GM23338 (cell line): Measurements from ENCODE around the gene KRTAP10-1. TPM values are rescaled to one million over a fixed set of nuclear protein-coding genes. Genes with fewer than 3 reads are reported as not detected.

Source experiments
- ATAC-seq: fragments of 200-7000 bp; cut with Tn5 transposase; 3 replicates; pipeline ENCODE4 v1.9.1; 2020
- DNase-seq: peaks from one replicate; pipeline ENCODE4 v3.0.0-alpha.2; 2015; ENCODE audit warnings: low spot score
- H2AFZ ChIP-seq: fragments of 200-600 bp; sonication (generic); 2 replicates; pipeline ENCODE4 v1.8.0; 2016; ENCODE audit warnings: antibody characterized with exemption, mild to moderate bottlenecking, moderate library complexity
- H3F3A ChIP-seq: fragments of 200-600 bp; sonication (generic); replicated peaks from 2 replicates; pipeline ENCODE4 v1.8.0; 2017; ENCODE audit warnings: antibody characterized with exemption, mixed run types, low read depth
- H3K27ac ChIP-seq: fragments of 200-600 bp; sonication (generic); 2 replicates; pipeline ENCODE4 v1.6.1; 2016; ENCODE audit warnings: low read depth
- H3K27me3 ChIP-seq: fragments of 200-600 bp; sonication (generic); 2 replicates; pipeline ENCODE4 v1.8.0; 2016; ENCODE audit warnings: mild to moderate bottlenecking, mixed run types, moderate library complexity; ENCODE audit not compliant: insufficient read depth
- H3K36me3 ChIP-seq: fragments of 200-600 bp; sonication (generic); 2 replicates; pipeline ENCODE4 v1.8.0; 2016; ENCODE audit warnings: mild to moderate bottlenecking; ENCODE audit not compliant: insufficient read depth
- H3K4me1 ChIP-seq: fragments of 200-600 bp; sonication (generic); 2 replicates; pipeline ENCODE4 v1.8.0; 2016; ENCODE audit warnings: mild to moderate bottlenecking, moderate library complexity; ENCODE audit not compliant: insufficient read depth
- H3K4me2 ChIP-seq: fragments of 200-600 bp; sonication (generic); 2 replicates; pipeline ENCODE4 v1.7.1; 2017; ENCODE audit warnings: mixed run types
- H3K4me3 ChIP-seq: fragments of 200-600 bp; sonication (generic); 2 replicates; pipeline ENCODE4 v1.6.1; 2016; ENCODE audit warnings: mixed run types
- H3K79me2 ChIP-seq: fragments of 200-600 bp; sonication (generic); replicated peaks from 2 replicates; pipeline ENCODE4 v1.8.0; 2017; ENCODE audit warnings: mild to moderate bottlenecking; ENCODE audit not compliant: insufficient read depth
- H3K9me2 ChIP-seq: fragments of 200-600 bp; sonication (generic); 2 replicates; pipeline ENCODE4 v1.8.0; 2017; ENCODE audit not compliant: insufficient read depth
- H4K20me1 ChIP-seq: fragments of 200-600 bp; sonication (generic); replicated peaks from 2 replicates; pipeline ENCODE4 v1.8.0; 2017; ENCODE audit warnings: mild to moderate bottlenecking; ENCODE audit not compliant: insufficient read depth
- H3K27ac Mint-ChIP-seq: 2 replicates; pipeline ENCODE4 v1.8.0; 2020; ENCODE audit warnings: inconsistent platforms, mild to moderate bottlenecking, moderate library complexity, mixed read lengths
- H3K27me3 Mint-ChIP-seq: 3 replicates; pipeline ENCODE4 v1.8.0; 2022; ENCODE audit warnings: low read depth, mild to moderate bottlenecking, moderate library complexity, mixed read lengths, inconsistent platforms; ENCODE audit not compliant: insufficient read depth, poor library complexity
- H3K36me3 Mint-ChIP-seq: 3 replicates; pipeline ENCODE4 v1.8.0; 2021; ENCODE audit warnings: low read depth, mild to moderate bottlenecking, inconsistent platforms, moderate library complexity, mixed read lengths
- H3K4me1 Mint-ChIP-seq: 3 replicates; pipeline ENCODE4 v1.8.0; 2020; ENCODE audit warnings: mild to moderate bottlenecking, inconsistent platforms, mixed read lengths
- H3K4me3 Mint-ChIP-seq: 3 replicates; pipeline ENCODE4 v1.8.0; 2021; ENCODE audit warnings: moderate library complexity, mild to moderate bottlenecking, inconsistent platforms, mixed read lengths
- H3K9me3 Mint-ChIP-seq: 3 replicates; pipeline ENCODE4 v1.8.0; 2020; ENCODE audit warnings: moderate library complexity, mild to moderate bottlenecking, inconsistent platforms, mixed read lengths
- CREB1 ChIP-seq: fragments of 250-450 bp; sonication (Bioruptor Pico); IDR thresholded peaks from 2 replicates; pipeline ENCODE4 v1.5.0; 2020; ENCODE audit warnings: low read depth, mild to moderate bottlenecking, moderate library complexity
- EZH2 ChIP-seq: fragments of 200-600 bp; sonication (generic); IDR thresholded peaks from one replicate; pipeline ENCODE4 v1.8.0; 2017; ENCODE audit warnings: antibody characterized with exemption, mild to moderate bottlenecking, low read depth; ENCODE audit not compliant: unreplicated experiment
- EZH2phosphoT487 ChIP-seq: fragments of 200-600 bp; sonication (generic); IDR thresholded peaks from one replicate; pipeline ENCODE4 v1.8.1; 2018; ENCODE audit warnings: antibody characterized with exemption; ENCODE audit not compliant: unreplicated experiment
- JUNB ChIP-seq: IDR thresholded peaks from one replicate; pipeline ENCODE4 v1.6.1; 2016; ENCODE audit warnings: antibody characterized with exemption; ENCODE audit not compliant: unreplicated experiment
- NANOG ChIP-seq: IDR thresholded peaks from 2 replicates; pipeline ENCODE4 v1.6.1; 2016; ENCODE audit warnings: antibody characterized with exemption, borderline replicate concordance
- STAT1 ChIP-seq: IDR thresholded peaks from one replicate; pipeline ENCODE4 v1.6.1; 2016; ENCODE audit warnings: antibody characterized with exemption; ENCODE audit not compliant: unreplicated experiment
- ZNF114 ChIP-seq: fragments of 250-450 bp; sonication (Bioruptor Pico); IDR thresholded peaks from 2 replicates; pipeline ENCODE4 v1.5.0; 2020; ENCODE audit warnings: mild to moderate bottlenecking, moderate library complexity
- ZNF331 ChIP-seq: fragments of 250-450 bp; sonication (Bioruptor Pico); IDR thresholded peaks from 2 replicates; pipeline ENCODE4 v1.5.0; 2020; ENCODE audit warnings: low read depth, mild to moderate bottlenecking, moderate library complexity
- polyA plus RNA-seq: library from polyadenylated mRNA; unstranded; fragments of >200 nt; fragmentation: Nextera tagmentation; extraction: Ambion mirVana; gene quantifications from 2 replicates; pipeline ENCODE4 v1.2.1, GENCODE V29; 2016
- total RNA-seq: library from RNA; depleted of rRNA; stranded (reverse); fragments of >200 nt; shearing (Covaris generic); gene quantifications from 2 replicates; pipeline ENCODE4 v1.2.3, GENCODE V29; 2014
- TF ChIP-seq, protein P1 (sequence below): IDR thresholded peaks from one replicate; pipeline ENCODE4 v1.6.1; 2018; ENCODE audit warnings: antibody characterized with exemption; ENCODE audit not compliant: unreplicated experiment
- TF ChIP-seq, protein P2 (sequence below), 2 experiments: fragments of 200-600 bp in 1 of 2; sonication (generic) in 1 of 2; conservative IDR thresholded peaks; 2 replicates each; pipeline versions ENCODE4 v1.5.1 to v1.6.1; 2016 to 2017; ENCODE audit warnings: antibody characterized with exemption in 2 of 2, low read depth in 2 of 2, mild to moderate bottlenecking in 2 of 2, moderate library complexity in 1 of 2
- TF ChIP-seq, protein P3 (sequence below): IDR thresholded peaks from 2 replicates; pipeline ENCODE4 v1.6.1; 2016; ENCODE audit warnings: antibody characterized with exemption

Gene KRTAP10-1
- total and polyA plus RNA-seq, 2 experiments from 2014 or later = not detected

DNA sequence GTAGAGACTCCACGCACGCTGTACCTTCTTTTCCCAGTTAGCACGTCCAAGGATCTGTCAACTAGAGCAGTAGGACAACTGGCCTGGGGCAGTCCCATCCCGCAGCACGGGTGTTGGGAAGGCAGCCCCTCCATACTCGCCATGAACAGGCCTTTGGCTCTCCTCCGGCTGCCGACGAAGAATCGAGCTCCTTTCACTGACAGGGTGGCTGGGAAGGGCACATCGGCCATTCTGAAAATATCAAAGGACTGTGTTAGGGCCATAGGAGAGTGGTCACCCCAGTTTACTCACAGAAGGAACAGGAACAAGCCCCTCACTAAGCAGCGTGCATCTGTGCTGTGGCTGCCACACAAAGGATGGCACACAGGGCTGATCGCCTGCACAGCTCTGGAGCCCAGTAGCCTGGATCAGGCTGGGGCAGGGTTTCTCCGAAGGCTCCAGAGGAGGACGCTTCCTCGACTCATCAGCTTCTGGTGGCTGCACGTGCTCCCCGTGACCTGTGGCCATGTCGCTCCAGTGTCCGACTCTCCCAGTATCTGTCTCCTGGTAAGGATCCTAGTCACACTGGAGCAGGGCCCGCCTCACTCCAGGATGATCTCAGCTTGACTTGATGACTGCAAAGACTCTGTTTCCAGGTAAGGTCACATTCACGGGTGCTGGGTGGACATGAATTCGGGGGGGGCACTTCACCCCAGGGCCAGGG, 8.9 kb downstream of the KRTAP10-1 start:
- DNase-seq (no peak), ATAC-seq (no peak)
- Mint-ChIP-seq H3K27me3 (peaks cover 6% of the 10 kb centered on the region), H3K4me3 (no peak overlapping the region), H3K36me3 (no peaks in the 10 kb centered on the region), H3K27ac (no peak overlapping the region), H3K4me1 (peaks cover 3% of the 10 kb centered on the region; the same call in 2 of the 3 replicates), H3K9me3 (peaks cover 4% of the 10 kb centered on the region; the same call in 1 of the 3 replicates)
- H2AFZ ChIP-seq = no peak overlapping the region
- no peaks in the 10 kb centered on the region for H3K4me1 ChIP-seq
- no peaks in the 10 kb centered on the region for H3F3A ChIP-seq
- H3K27me3 ChIP-seq = no peaks in the 10 kb centered on the region
- no peaks in the 10 kb centered on the region for H3K79me2 ChIP-seq
- H3K4me2 ChIP-seq = no peak overlapping the region
- TF ChIP-seq ZNF114 (CRISPR knock-in tag) (no peak), STAT1 (no peak), JUNB (no peak), ZNF331 (CRISPR knock-in tag) (no peak), EZH2 (no peak), NANOG (no peak), EZH2phosphoT487 (no peak), CREB1 (no peak)
- TF ChIP-seq, protein P1, sequence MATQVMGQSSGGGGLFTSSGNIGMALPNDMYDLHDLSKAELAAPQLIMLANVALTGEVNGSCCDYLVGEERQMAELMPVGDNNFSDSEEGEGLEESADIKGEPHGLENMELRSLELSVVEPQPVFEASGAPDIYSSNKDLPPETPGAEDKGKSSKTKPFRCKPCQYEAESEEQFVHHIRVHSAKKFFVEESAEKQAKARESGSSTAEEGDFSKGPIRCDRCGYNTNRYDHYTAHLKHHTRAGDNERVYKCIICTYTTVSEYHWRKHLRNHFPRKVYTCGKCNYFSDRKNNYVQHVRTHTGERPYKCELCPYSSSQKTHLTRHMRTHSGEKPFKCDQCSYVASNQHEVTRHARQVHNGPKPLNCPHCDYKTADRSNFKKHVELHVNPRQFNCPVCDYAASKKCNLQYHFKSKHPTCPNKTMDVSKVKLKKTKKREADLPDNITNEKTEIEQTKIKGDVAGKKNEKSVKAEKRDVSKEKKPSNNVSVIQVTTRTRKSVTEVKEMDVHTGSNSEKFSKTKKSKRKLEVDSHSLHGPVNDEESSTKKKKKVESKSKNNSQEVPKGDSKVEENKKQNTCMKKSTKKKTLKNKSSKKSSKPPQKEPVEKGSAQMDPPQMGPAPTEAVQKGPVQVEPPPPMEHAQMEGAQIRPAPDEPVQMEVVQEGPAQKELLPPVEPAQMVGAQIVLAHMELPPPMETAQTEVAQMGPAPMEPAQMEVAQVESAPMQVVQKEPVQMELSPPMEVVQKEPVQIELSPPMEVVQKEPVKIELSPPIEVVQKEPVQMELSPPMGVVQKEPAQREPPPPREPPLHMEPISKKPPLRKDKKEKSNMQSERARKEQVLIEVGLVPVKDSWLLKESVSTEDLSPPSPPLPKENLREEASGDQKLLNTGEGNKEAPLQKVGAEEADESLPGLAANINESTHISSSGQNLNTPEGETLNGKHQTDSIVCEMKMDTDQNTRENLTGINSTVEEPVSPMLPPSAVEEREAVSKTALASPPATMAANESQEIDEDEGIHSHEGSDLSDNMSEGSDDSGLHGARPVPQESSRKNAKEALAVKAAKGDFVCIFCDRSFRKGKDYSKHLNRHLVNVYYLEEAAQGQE = no peak
- TF ChIP-seq, protein P2, sequence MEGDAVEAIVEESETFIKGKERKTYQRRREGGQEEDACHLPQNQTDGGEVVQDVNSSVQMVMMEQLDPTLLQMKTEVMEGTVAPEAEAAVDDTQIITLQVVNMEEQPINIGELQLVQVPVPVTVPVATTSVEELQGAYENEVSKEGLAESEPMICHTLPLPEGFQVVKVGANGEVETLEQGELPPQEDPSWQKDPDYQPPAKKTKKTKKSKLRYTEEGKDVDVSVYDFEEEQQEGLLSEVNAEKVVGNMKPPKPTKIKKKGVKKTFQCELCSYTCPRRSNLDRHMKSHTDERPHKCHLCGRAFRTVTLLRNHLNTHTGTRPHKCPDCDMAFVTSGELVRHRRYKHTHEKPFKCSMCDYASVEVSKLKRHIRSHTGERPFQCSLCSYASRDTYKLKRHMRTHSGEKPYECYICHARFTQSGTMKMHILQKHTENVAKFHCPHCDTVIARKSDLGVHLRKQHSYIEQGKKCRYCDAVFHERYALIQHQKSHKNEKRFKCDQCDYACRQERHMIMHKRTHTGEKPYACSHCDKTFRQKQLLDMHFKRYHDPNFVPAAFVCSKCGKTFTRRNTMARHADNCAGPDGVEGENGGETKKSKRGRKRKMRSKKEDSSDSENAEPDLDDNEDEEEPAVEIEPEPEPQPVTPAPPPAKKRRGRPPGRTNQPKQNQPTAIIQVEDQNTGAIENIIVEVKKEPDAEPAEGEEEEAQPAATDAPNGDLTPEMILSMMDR (conservative IDR thresholded peaks at IDR 0.05; ENCODE audit: low read depth in 2 of 2) = no peak
- TF ChIP-seq, protein P3, sequence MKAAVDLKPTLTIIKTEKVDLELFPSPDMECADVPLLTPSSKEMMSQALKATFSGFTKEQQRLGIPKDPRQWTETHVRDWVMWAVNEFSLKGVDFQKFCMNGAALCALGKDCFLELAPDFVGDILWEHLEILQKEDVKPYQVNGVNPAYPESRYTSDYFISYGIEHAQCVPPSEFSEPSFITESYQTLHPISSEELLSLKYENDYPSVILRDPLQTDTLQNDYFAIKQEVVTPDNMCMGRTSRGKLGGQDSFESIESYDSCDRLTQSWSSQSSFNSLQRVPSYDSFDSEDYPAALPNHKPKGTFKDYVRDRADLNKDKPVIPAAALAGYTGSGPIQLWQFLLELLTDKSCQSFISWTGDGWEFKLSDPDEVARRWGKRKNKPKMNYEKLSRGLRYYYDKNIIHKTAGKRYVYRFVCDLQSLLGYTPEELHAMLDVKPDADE = no peak
- H3K4me3 ChIP-seq = no peak overlapping the region
- no peak overlapping the region for H3K27ac ChIP-seq
- H4K20me1 ChIP-seq = no peaks in the 10 kb centered on the region
- no peaks in the 10 kb centered on the region for H3K36me3 ChIP-seq
- 0 out of 2 replicates have a peak, but pooled peaks cover 1% of the 10 kb centered on the region for H3K9me2 ChIP-seq
